Measurements from ENCODE around the gene LBP. TPM values are rescaled to one million over a fixed set of nuclear protein-coding genes. Genes with fewer than 3 reads are reported as not detected.

Gene LBP
- total and polyA plus RNA-seq, 10 of the 15 experiments (the other 5 are each of a cell fraction or from before 2014, with no cell fraction given), result 0.04 to 0.10 TPM; not detected in 8

DNA sequence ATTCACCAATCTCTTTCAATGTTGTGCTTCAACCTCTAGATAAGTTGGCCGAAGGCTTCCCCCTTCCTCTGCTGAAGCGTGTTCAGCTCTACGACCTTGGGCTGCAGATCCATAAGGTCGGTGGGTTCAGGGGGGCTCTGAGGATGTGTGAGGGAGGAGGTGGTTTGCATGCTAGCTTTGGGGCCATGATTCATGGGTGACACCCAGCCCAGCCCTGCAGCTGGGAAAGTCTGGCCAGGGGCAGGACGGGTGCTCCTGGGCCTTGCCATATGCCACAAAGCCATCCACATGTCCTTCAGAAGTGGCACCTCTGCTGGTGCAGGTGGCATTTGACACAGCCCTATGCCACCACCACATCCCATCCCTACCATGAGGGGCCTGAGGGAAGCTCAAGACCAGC lies 27.6 kb downstream of the LBP start (continued):
- no peak for TF ChIP-seq CEBPB (IDR thresholded peaks at IDR 0.05; ENCODE audit: borderline replicate concordance in 1 of 2, low read depth in 2 of 2, low read length in 2 of 2)
- TF ChIP-seq, protein P1, sequence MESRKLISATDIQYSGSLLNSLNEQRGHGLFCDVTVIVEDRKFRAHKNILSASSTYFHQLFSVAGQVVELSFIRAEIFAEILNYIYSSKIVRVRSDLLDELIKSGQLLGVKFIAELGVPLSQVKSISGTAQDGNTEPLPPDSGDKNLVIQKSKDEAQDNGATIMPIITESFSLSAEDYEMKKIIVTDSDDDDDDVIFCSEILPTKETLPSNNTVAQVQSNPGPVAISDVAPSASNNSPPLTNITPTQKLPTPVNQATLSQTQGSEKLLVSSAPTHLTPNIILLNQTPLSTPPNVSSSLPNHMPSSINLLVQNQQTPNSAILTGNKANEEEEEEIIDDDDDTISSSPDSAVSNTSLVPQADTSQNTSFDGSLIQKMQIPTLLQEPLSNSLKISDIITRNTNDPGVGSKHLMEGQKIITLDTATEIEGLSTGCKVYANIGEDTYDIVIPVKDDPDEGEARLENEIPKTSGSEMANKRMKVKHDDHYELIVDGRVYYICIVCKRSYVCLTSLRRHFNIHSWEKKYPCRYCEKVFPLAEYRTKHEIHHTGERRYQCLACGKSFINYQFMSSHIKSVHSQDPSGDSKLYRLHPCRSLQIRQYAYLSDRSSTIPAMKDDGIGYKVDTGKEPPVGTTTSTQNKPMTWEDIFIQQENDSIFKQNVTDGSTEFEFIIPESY (IDR thresholded peaks at IDR 0.05), result no peak

DNA sequence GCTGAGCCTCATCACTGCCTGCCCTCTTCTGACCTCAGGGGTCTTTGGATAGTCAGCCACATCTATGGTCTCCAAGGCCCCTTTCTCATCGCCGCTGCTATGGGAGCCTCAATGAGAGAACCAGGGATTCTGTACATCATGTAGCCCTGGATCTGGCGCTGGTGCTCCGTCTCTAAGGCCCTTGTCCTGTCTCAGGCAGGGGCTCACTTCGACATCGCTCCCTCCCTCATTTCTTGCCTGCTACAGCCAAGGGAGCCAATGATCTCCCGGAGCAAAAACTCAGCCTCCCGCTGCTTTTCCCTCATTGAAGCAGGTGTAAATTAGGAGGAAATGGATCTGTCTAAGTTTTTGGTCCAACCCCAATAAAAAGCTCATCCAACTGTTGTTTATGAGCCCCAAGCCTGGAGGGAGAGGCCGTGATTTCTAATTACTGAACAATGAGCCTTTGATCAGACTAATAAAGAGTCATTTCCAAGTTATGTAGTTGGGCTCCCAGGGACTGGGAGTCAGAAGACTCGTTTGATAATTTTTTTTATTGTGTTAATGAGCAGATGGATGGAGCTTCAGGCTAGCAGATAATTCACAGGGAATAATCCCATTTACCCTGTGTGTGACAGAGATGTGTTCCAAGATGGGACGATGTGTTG lies 30.9 kb downstream of the LBP start:
- CTCF ChIA-PET, result no interaction called here
- H4K20me1 ChIP-seq (ENCODE audit: control insufficient read depth, insufficient read depth), result no peaks in the 10 kb centered on the region
- SMC1A ChIA-PET (ENCODE audit: uncharacterized antibody, unreplicated experiment), result no interaction called here
- no peak overlapping the region for H2AFZ ChIP-seq (ENCODE audit: control insufficient read depth, low read depth, low read length)
- WGBS (ENCODE audit: insufficient coverage, insufficient replicate concordance, low lambda C conversion rate, missing lambda C conversion rate), result 52% methylated on average over 11 of the region's 11 CpGs
- intact Hi-C loops (cut with micrococcal nuclease; ENCODE audit: unreplicated experiment), result no loop called here
- POLR2A ChIA-PET, result no interaction called here
- no peak overlapping the region for H3K27ac ChIP-seq (ENCODE audit: control insufficient read depth, insufficient read depth)
- H3K4me1 ChIP-seq (ENCODE audit: control insufficient read depth, insufficient read depth, low read length), result no peaks in the 10 kb centered on the region
- H3K4me2 ChIP-seq (ENCODE audit: control insufficient read depth, insufficient read depth), result no peak overlapping the region
- FAIRE-seq (no peak), ATAC-seq (no peak), DNase-seq (ENCODE audit: low read depth, low spot score) (no peak)
- RAD21 ChIA-PET (ENCODE audit: unreplicated experiment), result no interaction called here
- H3K9me3 ChIP-seq (replicated peaks; ENCODE audit: control insufficient read depth, insufficient read depth, low read length), result no peaks in the 10 kb centered on the region
- H3K4me3 ChIP-seq, result no peak overlapping the region
- no peaks in the 10 kb centered on the region for H3K36me3 ChIP-seq (ENCODE audit: control insufficient read depth in 2 of 2, insufficient read depth in 2 of 2, low read length in 1 of 2)
- H3K27me3 ChIP-seq (replicated peaks in 1 of 2; ENCODE audit: control insufficient read depth in 2 of 2, insufficient read depth in 2 of 2, low read length in 1 of 2), result no peaks in the 10 kb centered on the region
- BruUV-seq (replicated peaks), result no TSS peak
- in situ Hi-C loops (cut with MboI), result no loop called here
- H3K79me2 ChIP-seq (ENCODE audit: control insufficient read depth, insufficient read depth, low read length), result no peaks in the 10 kb centered on the region
- H3K9ac ChIP-seq (ENCODE audit: control insufficient read depth, insufficient read depth, low read length), result no peak overlapping the region
- TF ChIP-seq NFYB (IDR thresholded peaks at IDR 0.05; ENCODE audit: insufficient read depth, low read depth, low read length) (no peak), YY1 (IDR thresholded peaks at IDR 0.05; ENCODE audit: low read depth, low read length) (no peak), CHD1 (IDR thresholded peaks at IDR 0.05; ENCODE audit: low read depth, low read length) (no peak), RAD21 (IDR thresholded peaks at IDR 0.05; ENCODE audit: insufficient read depth, low read depth, low read length) (no peak), POLR2AphosphoS2 (IDR thresholded peaks at IDR 0.05; ENCODE audit: low read depth, low read length) (no peak), SREBF1 (IDR thresholded peaks at IDR 0.05; ENCODE audit: low read length) (no peak), NFXL1 (IDR thresholded peaks at IDR 0.05; ENCODE audit: borderline replicate concordance) (no peak), SIX5 (IDR thresholded peaks at IDR 0.05; ENCODE audit: low read depth, low read length, severe bottlenecking) (no peak), PAX8 (IDR thresholded peaks at IDR 0.05) (no peak), ASH2L (IDR thresholded peaks at IDR 0.05; ENCODE audit: borderline replicate concordance, low read depth) (no peak), EZH2 (IDR thresholded peaks at IDR 0.05; ENCODE audit: borderline replicate concordance, control insufficient read depth, low read depth, low read length) (no peak), NR2F1 (conservative IDR thresholded peaks at IDR 0.05) (no peak), SPI1 (IDR thresholded peaks at IDR 0.05; ENCODE audit: borderline replicate concordance, insufficient read depth, low read depth, low read length) (no peak), FOXM1 (IDR thresholded peaks at IDR 0.05; ENCODE audit: low read depth, low read length) (no peak), WRNIP1 (IDR thresholded peaks at IDR 0.05; ENCODE audit: borderline replicate concordance, low read depth, low read length) (no peak)
- TF ChIP-seq, protein P2, sequence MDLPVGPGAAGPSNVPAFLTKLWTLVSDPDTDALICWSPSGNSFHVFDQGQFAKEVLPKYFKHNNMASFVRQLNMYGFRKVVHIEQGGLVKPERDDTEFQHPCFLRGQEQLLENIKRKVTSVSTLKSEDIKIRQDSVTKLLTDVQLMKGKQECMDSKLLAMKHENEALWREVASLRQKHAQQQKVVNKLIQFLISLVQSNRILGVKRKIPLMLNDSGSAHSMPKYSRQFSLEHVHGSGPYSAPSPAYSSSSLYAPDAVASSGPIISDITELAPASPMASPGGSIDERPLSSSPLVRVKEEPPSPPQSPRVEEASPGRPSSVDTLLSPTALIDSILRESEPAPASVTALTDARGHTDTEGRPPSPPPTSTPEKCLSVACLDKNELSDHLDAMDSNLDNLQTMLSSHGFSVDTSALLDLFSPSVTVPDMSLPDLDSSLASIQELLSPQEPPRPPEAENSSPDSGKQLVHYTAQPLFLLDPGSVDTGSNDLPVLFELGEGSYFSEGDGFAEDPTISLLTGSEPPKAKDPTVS (IDR thresholded peaks at IDR 0.05; ENCODE audit: low read depth, low read length), result no peak
- TF ChIP-seq, protein P3, sequence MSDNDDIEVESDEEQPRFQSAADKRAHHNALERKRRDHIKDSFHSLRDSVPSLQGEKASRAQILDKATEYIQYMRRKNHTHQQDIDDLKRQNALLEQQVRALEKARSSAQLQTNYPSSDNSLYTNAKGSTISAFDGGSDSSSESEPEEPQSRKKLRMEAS (IDR thresholded peaks at IDR 0.05; ENCODE audit: low read depth, low read length), result no peak

All from GM12878 (cell line).